DND-41 (cell line): ENCODE data around the gene MSI2.
A peak's percentile ranks its signal among the peaks of the same experiment; 100 is the strongest.

ENCODE experiments used
- ATAC-seq: fragments of 200-7000 bp; cut with Tn5 transposase; 3 replicates; pipeline ENCODE4 v1.9.1; 2021; ENCODE audit warnings: low read depth; ENCODE audit not compliant: insufficient read depth
- DNase-seq: peaks from one replicate; pipeline ENCODE4 v3.0.0-alpha.2; 2020
- H2AFZ ChIP-seq: 2 replicates; pipeline ENCODE4 v1.6.0; 2012; ENCODE audit warnings: low read depth, low read length
- H3K27ac ChIP-seq: 2 replicates; pipeline ENCODE4 v1.5.1; 2012; ENCODE audit warnings: low read length, inconsistent platforms
- H3K27me3 ChIP-seq: fragments of 200-600 bp; sonication (generic); 2 replicates; pipeline ENCODE4 v1.6.0; 2012; ENCODE audit warnings: low read length, mild to moderate bottlenecking, inconsistent platforms; ENCODE audit not compliant: insufficient read depth, poor library complexity
- H3K36me3 ChIP-seq: 2 replicates; pipeline ENCODE4 v1.5.1; 2012; ENCODE audit warnings: low read length, inconsistent platforms; ENCODE audit not compliant: insufficient read depth
- H3K4me1 ChIP-seq: 2 replicates; pipeline ENCODE4 v1.5.1; 2012; ENCODE audit warnings: mild to moderate bottlenecking, low read length; ENCODE audit not compliant: insufficient read depth
- H3K4me2 ChIP-seq: 2 replicates; pipeline ENCODE4 v1.6.0; 2012; ENCODE audit warnings: mild to moderate bottlenecking, moderate library complexity, low read length, inconsistent platforms; ENCODE audit not compliant: insufficient read depth
- H3K4me3 ChIP-seq, 2 experiments: fragments of 200-600 bp in 1 of 2; shearing (Covaris generic) in 1 of 2; 2 replicates each; pipeline ENCODE4 v1.5.1; 2012 to 2016; ENCODE audit warnings: inconsistent platforms in 2 of 2, low read length in 2 of 2, mild to moderate bottlenecking in 2 of 2, low read depth in 1 of 2, moderate library complexity in 1 of 2
- H3K79me2 ChIP-seq: 2 replicates; pipeline ENCODE4 v1.6.0; 2012; ENCODE audit warnings: low read length, inconsistent platforms; ENCODE audit not compliant: insufficient read depth
- H3K9ac ChIP-seq: 2 replicates; pipeline ENCODE4 v1.6.0; 2012; ENCODE audit warnings: low read depth, mild to moderate bottlenecking, inconsistent platforms, low read length, moderate library complexity
- H3K9me3 ChIP-seq: 2 replicates; pipeline ENCODE4 v1.5.1; 2012; ENCODE audit warnings: low read length, moderate library complexity, mild to moderate bottlenecking, inconsistent platforms; ENCODE audit not compliant: insufficient read depth, severe bottlenecking
- H4K20me1 ChIP-seq: 2 replicates; pipeline ENCODE4 v1.6.0; 2012; ENCODE audit warnings: low read length; ENCODE audit not compliant: insufficient read depth
- CTCF ChIP-seq: IDR thresholded peaks from 2 replicates; pipeline ENCODE4 v1.5.1; 2012; ENCODE audit warnings: borderline replicate concordance, low read length, moderate library complexity, mild to moderate bottlenecking; ENCODE audit not compliant: poor library complexity, severe bottlenecking; ENCODE audit errors: extremely low read depth
- EZH2 ChIP-seq: IDR thresholded peaks from 3 replicates; pipeline ENCODE4 v1.6.1; 2012; ENCODE audit warnings: borderline replicate concordance, low read depth, mild to moderate bottlenecking, moderate library complexity, low read length, inconsistent platforms; ENCODE audit not compliant: severe bottlenecking

Gene MSI2

GRCh38 chr17:57637666-57638010 lies 381.3 kb downstream of the MSI2 start:
- no peak for DNase-seq
- H3K79me2 ChIP-seq, result peaks cover 23% of the 10 kb centered on the region
- TF ChIP-seq EZH2 (no peak), CTCF (no peak)
- peak overlapping the region; percentile 30 for H3K27ac ChIP-seq
- 0 out of 2 replicates have a peak, but pooled peaks cover 4% of the 10 kb centered on the region for H4K20me1 ChIP-seq
- H3K36me3 ChIP-seq, result peaks cover 100% of the 10 kb centered on the region
- no peaks in the 10 kb centered on the region for H3K4me1 ChIP-seq
- H3K9me3 ChIP-seq, result no peaks in the 10 kb centered on the region
- ATAC-seq, result no peak
- no peak overlapping the region for H3K4me3 ChIP-seq
- no peaks in the 10 kb centered on the region for H3K27me3 ChIP-seq
- no peak overlapping the region for H3K9ac ChIP-seq
- no peak overlapping the region for H2AFZ ChIP-seq
- no peak overlapping the region for H3K4me2 ChIP-seq

- no peaks in the 10 kb centered on the region for H3K27me3 ChIP-seq
- H3K9ac ChIP-seq, result no peak overlapping the region
- 0 out of 2 replicates have a peak, but pooled peaks cover 4% of the 10 kb centered on the region for H4K20me1 ChIP-seq
- TF ChIP-seq EZH2 (no peak), CTCF (no peak)
- no peak overlapping the region for H3K4me2 ChIP-seq
- H3K4me3 ChIP-seq, result no peak overlapping the region
- peaks cover 100% of the 10 kb centered on the region for H3K36me3 ChIP-seq
- DNase-seq (no peak), ATAC-seq (no peak)
- H3K79me2 ChIP-seq, result peaks cover 27% of the 10 kb centered on the region
- no peak overlapping the region for H2AFZ ChIP-seq
- H3K27ac ChIP-seq, result peak overlapping the region; percentile 22
- H3K4me1 ChIP-seq, result no peaks in the 10 kb centered on the region
- no peaks in the 10 kb centered on the region for H3K9me3 ChIP-seq
These were observed 382.0 kb downstream of the MSI2 start for GRCh38 chr17:57638284-57638683.

DNA sequence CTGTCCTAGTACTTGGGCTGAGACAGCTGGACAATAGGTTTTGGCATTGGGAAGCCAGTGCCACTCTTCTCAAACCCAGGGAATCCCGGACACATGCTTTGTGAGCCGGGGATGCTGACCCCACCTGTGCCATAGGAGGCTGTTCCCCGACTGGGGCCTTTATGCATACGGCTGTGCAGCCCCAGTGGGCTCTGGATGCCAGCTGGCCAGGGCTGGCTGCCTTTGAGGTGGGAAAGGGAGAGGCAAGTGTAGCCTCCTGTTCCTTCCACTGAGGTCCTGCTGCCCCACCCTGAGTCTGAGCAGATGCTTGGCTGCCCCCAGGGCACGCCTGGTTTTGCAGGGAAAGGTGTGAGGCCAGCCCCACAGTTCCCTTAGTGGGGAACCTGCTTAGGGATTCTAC lies 383.1 kb downstream of the MSI2 start:
- TF ChIP-seq EZH2 (no peak), CTCF (no peak)
- peaks cover 100% of the 10 kb centered on the region for H3K36me3 ChIP-seq

GRCh38 chr17:57640079-57640478 lies 383.8 kb downstream of the MSI2 start:
- no peak for TF ChIP-seq EZH2
- no peak for DNase-seq
- Histone ChIP-seq H3K79me2 (peaks cover 34% of the 10 kb centered on the region), H3K36me3 (peaks cover 100% of the 10 kb centered on the region), H3K4me2 (no peak overlapping the region), H3K27me3 (no peaks in the 10 kb centered on the region), H3K4me1 (no peaks in the 10 kb centered on the region), H3K9me3 (no peaks in the 10 kb centered on the region), H3K9ac (no peak overlapping the region), H3K4me3 (no peak overlapping the region), H3K27ac (no peak overlapping the region; the same call in 1 of the 2 replicates), H4K20me1 (0 out of 2 replicates have a peak, but pooled peaks cover 4% of the 10 kb centered on the region), H2AFZ (no peak overlapping the region)
- ATAC-seq, result no peak

More for the DNA sequence above, 383.1 kb downstream of the MSI2 start:
- Histone ChIP-seq H3K27ac (peak overlapping the region; percentile 18; the same call in 1 of the 2 replicates), H3K27me3 (no peaks in the 10 kb centered on the region), H4K20me1 (0 out of 2 replicates have a peak, but pooled peaks cover 4% of the 10 kb centered on the region), H3K4me2 (no peak overlapping the region), H3K4me3 (no peak overlapping the region), H2AFZ (no peak overlapping the region), H3K9ac (no peak overlapping the region), H3K79me2 (peaks cover 33% of the 10 kb centered on the region), H3K9me3 (no peaks in the 10 kb centered on the region), H3K4me1 (no peaks in the 10 kb centered on the region)
- DNase-seq (no peak), ATAC-seq (no peak; the same call in 2 of the 3 replicates)
